ENCODE results near the gene PRAMEF12. TPM values are rescaled to one million over a fixed set of nuclear protein-coding genes. Genes with fewer than 3 reads are reported as not detected.

Gene PRAMEF12
- total and polyA plus RNA-seq, 4 donors, result not detected

- Histone ChIP-seq H3K9me3 (ENCODE audit: control insufficient read depth in 4 of 4, insufficient read depth in 3 of 4, low read length in 3 of 4) (no peaks in the 10 kb centered on the region), H3K36me3 (ENCODE audit: control insufficient read depth in 4 of 4, insufficient read depth in 4 of 4, low read length in 4 of 4) (no peaks in the 10 kb centered on the region), H3K4me1 (ENCODE audit: control insufficient read depth in 5 of 5, insufficient read depth in 5 of 5, low read length in 5 of 5) (no peaks in the 10 kb centered on the region), H3K4me3 (no peak overlapping the region), H3K27ac (ENCODE audit: low read depth in 1 of 2, low read length in 1 of 2) (no peak overlapping the region), H3K27me3 (ENCODE audit: control insufficient read depth in 3 of 3, insufficient read depth in 3 of 3, low read length in 2 of 3) (peaks cover 0 to 4% (median 0%) of the 10 kb centered on the region in 3 donors), H3K9ac (ENCODE audit: insufficient read depth in 1 of 2, low read length in 2 of 2) (no peak overlapping the region)
- 58 to 70% methylated on average over 7 of the region's 7 CpGs for WGBS, 2 donors
- TF ChIP-seq CTCF (IDR thresholded peaks at IDR 0.05; ENCODE audit: control extremely low read depth, extremely low read depth), result no peak
- no peak for DNase-seq
- ATAC-seq (ENCODE audit: insufficient read depth, low FRiP score), result no peak
Measured at GRCh38 chr1:12760256-12760795, 13.2 kb upstream of the PRAMEF12 start.

DNA sequence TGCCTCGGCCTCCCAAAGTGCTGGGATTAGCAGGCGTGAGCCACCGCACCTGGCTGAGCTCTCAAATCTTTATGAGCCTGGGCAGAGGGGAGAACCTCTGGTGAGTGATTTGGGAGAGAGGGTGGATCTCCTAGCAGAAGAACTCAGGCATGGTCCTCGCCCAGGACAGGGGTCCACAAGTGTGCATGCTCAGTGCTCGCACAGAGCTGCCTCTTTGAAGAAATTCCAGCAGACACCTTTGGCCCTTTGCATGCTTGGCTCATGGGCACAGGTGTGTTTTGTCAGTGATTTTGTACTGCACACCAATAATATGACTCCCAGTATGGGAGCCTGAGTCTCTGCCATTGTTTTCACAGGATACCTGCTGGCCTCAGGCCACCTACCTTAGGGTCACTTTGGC is 11.8 kb upstream of the PRAMEF12 start:
- DNase-seq, result no peak
- no peak overlapping the region for H3K4me3 ChIP-seq
- H3K36me3 ChIP-seq (ENCODE audit: control insufficient read depth in 4 of 4, insufficient read depth in 4 of 4, low read length in 4 of 4), result no peaks in the 10 kb centered on the region
- H3K4me1 ChIP-seq (ENCODE audit: control insufficient read depth in 5 of 5, insufficient read depth in 5 of 5, low read length in 5 of 5), result no peaks in the 10 kb centered on the region
- WGBS, 2 donors, result 82 to 86% methylated on average over 5 of the region's 5 CpGs
- no peak for ATAC-seq (ENCODE audit: insufficient read depth, low FRiP score)
- H3K9ac ChIP-seq (ENCODE audit: insufficient read depth in 1 of 2, low read length in 2 of 2), result no peak overlapping the region
- peaks cover 0 to 4% (median 0%) of the 10 kb centered on the region in 3 donors for H3K27me3 ChIP-seq (ENCODE audit: control insufficient read depth in 3 of 3, insufficient read depth in 3 of 3, low read length in 2 of 3)
- no peak overlapping the region for H3K27ac ChIP-seq (ENCODE audit: low read depth in 1 of 2, low read length in 1 of 2)
- no peak for TF ChIP-seq CTCF (IDR thresholded peaks at IDR 0.05; ENCODE audit: control extremely low read depth, extremely low read depth)
- H3K9me3 ChIP-seq (ENCODE audit: control insufficient read depth in 4 of 4, insufficient read depth in 3 of 4, low read length in 3 of 4), result no peaks in the 10 kb centered on the region

DNA sequence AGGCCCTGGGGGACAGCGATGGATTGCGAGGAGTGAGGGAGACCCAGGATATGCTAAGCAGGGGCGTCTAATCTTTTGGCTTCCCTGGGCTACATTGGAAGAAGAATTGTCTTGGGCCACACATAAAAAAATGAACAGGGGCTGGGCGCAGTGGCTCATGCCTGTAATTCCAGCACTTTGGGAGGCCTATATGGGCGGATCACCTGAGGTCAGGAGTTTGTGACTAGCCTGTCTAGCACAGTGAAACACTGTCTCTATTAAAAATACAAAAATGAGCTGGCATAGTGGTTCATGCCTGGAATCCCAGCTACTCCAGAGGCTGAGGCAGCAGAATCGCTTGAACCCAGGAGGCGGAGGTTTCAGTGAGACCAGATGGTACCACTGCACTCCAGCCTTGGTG is 10.8 kb upstream of the PRAMEF12 start:
- H3K4me3 ChIP-seq, result no peak overlapping the region
- H3K4me1 ChIP-seq (ENCODE audit: control insufficient read depth in 5 of 5, insufficient read depth in 5 of 5, low read length in 5 of 5), result no peaks in the 10 kb centered on the region
- no peak for ATAC-seq (ENCODE audit: insufficient read depth, low FRiP score)
- no peak overlapping the region for H3K27ac ChIP-seq (ENCODE audit: low read depth in 1 of 2, low read length in 1 of 2)
- no peak for TF ChIP-seq CTCF (IDR thresholded peaks at IDR 0.05; ENCODE audit: control extremely low read depth, extremely low read depth)
- peaks cover 0 to 4% (median 0%) of the 10 kb centered on the region in 3 donors for H3K27me3 ChIP-seq (ENCODE audit: control insufficient read depth in 3 of 3, insufficient read depth in 3 of 3, low read length in 2 of 3)
- no peaks in the 10 kb centered on the region for H3K36me3 ChIP-seq (ENCODE audit: control insufficient read depth in 4 of 4, insufficient read depth in 4 of 4, low read length in 4 of 4)
- H3K9ac ChIP-seq (ENCODE audit: insufficient read depth in 1 of 2, low read length in 2 of 2), result no peak overlapping the region
- no peaks in the 10 kb centered on the region for H3K9me3 ChIP-seq (ENCODE audit: control insufficient read depth in 4 of 4, insufficient read depth in 3 of 4, low read length in 3 of 4)
- DNase-seq, result no peak
- WGBS, 2 donors, result 86 to 95% methylated on average over 7 of the region's 7 CpGs

DNA sequence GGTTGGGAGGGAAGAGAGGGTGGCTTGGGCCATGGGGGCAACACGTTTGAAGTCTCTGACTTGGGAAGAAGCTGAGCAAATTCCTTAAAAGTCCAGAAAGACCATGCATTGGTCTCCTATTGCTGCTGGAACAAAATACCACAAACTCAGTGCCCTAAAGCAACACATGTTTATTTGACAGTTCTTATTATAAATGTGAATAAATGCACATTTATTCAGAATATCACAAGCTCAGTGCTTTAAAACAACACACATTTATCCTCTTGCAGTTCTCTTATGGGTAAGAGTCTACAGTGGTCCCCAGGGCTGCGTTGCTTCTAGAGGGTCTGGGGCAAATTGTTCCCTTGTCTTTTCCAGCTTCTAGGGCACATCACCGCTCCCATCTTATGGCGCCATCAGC is 10.1 kb upstream of the PRAMEF12 start:
- H3K4me1 ChIP-seq (ENCODE audit: control insufficient read depth in 5 of 5, insufficient read depth in 5 of 5, low read length in 5 of 5), result no peaks in the 10 kb centered on the region
- 72 to 85% methylated on average over 4 of the region's 4 CpGs for WGBS, 2 donors
- H3K4me3 ChIP-seq, result no peak overlapping the region
- ATAC-seq (ENCODE audit: insufficient read depth, low FRiP score) (no peak), DNase-seq (no peak)
- H3K27ac ChIP-seq (ENCODE audit: low read depth in 1 of 2, low read length in 1 of 2), result no peak overlapping the region
- H3K27me3 ChIP-seq (ENCODE audit: control insufficient read depth in 3 of 3, insufficient read depth in 3 of 3, low read length in 2 of 3), result peaks cover 0 to 4% (median 0%) of the 10 kb centered on the region in 3 donors
- H3K36me3 ChIP-seq (ENCODE audit: control insufficient read depth in 4 of 4, insufficient read depth in 4 of 4, low read length in 4 of 4), result no peaks in the 10 kb centered on the region
- no peaks in the 10 kb centered on the region for H3K9me3 ChIP-seq (ENCODE audit: control insufficient read depth in 4 of 4, insufficient read depth in 3 of 4, low read length in 3 of 4)
- TF ChIP-seq CTCF (IDR thresholded peaks at IDR 0.05; ENCODE audit: control extremely low read depth, extremely low read depth), result no peak
- H3K9ac ChIP-seq (ENCODE audit: insufficient read depth in 1 of 2, low read length in 2 of 2), result no peak overlapping the region

Measured in lung (tissue), 12 donors.